Measurements from ENCODE around the gene INA. TPM values are rescaled to one million over a fixed set of nuclear protein-coding genes. Genes with fewer than 3 reads are reported as not detected.

The INA gene
- polyA plus RNA-seq, 1 donor from 2014 or later = not detected

- Mint-ChIP-seq H3K27ac (no peak overlapping the region), H3K4me3 (no peak overlapping the region), H3K27me3 (peaks cover 40% of the 10 kb centered on the region)
Measured at GRCh38 chr10:103284170-103284569, 7.2 kb downstream of the INA start.

GRCh38 chr10:103287992-103288391, 11.1 kb downstream of the INA start:
- Mint-ChIP-seq H3K4me3 (no peak overlapping the region), H3K27me3 (peaks cover 18% of the 10 kb centered on the region), H3K9me3 (peaks cover 0 to 3% (median 0%) of the 10 kb centered on the region in 3 donors), H3K27ac (no peak overlapping the region), H3K36me3 (no peaks in the 10 kb centered on the region), H3K4me1 (no peaks in the 10 kb centered on the region)

More at GRCh38 chr10:103284170-103284569, 7.2 kb downstream of the INA start:
- peaks cover 2% of the 10 kb centered on the region for H3K36me3 Mint-ChIP-seq
- H3K4me1 Mint-ChIP-seq = no peaks in the 10 kb centered on the region
- H3K9me3 Mint-ChIP-seq = peaks cover 0 to 6% (median 0%) of the 10 kb centered on the region in 3 donors

- Mint-ChIP-seq H3K4me3 (no peak overlapping the region), H3K9me3 (peaks cover 0 to 1% (median 0%) of the 10 kb centered on the region in 3 donors), H3K4me1 (no peaks in the 10 kb centered on the region), H3K27me3 (peaks cover 7% of the 10 kb centered on the region), H3K27ac (no peak overlapping the region), H3K36me3 (no peaks in the 10 kb centered on the region)
Measured at GRCh38 chr10:103291588-103291987, 14.7 kb downstream of the INA start.

DNA sequence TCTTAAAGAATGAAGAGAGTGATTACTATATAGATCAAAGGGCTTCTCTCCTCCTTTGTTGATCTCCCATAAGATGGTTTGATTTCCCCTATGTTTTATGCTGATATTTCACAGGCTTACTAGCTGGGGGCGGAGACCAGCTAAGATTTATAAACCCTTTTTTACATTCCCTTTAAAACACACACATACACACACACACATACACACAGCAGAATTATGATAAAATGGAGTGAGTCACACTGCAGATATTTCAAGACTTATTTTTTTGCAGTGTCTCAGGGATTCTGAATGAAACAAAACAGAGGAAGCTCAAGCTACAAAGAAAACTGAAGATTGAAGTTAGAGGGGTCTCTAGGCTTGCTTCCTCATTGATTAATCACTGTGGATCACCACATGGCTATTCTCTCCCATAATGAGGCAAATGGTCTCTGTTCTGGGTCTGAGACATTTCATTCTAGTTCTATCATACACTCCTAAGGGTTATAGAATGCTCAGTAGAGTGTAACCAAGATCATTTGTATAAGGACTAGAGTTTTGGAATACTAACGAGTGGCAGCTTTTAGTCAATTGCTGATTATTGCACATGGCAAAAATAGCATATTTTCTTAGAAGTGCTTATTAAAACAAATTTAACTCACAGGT, 18.6 kb downstream of the INA start:
- Mint-ChIP-seq H3K36me3 (no peaks in the 10 kb centered on the region), H3K4me1 (no peaks in the 10 kb centered on the region), H3K9me3 (no peaks in the 10 kb centered on the region), H3K27me3 (peaks cover 2% of the 10 kb centered on the region), H3K4me3 (no peak overlapping the region), H3K27ac (no peak overlapping the region)

DNA sequence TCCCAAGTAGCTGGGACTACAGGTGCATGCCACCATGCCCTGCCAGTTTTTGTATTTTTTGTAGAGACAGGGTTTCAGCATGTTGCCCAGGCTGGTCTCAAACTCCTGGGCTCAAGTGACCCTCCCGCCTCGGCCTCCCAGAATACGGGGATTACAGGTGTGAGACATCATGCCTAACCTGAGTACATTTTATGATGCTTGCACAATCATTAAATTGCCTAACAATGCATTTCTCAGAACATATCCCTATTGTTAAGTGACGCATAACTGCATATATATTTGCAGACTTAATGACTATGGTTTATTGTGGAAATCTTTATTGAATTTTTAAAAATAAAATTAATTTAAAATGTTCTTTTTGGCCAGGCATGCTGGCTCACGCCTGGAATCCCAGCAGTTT, 30.7 kb downstream of the INA start:
- H3K36me3 Mint-ChIP-seq = peaks cover 14% of the 10 kb centered on the region
- no peak overlapping the region for H3K4me3 Mint-ChIP-seq
- H3K27me3 Mint-ChIP-seq = no peaks in the 10 kb centered on the region
- no peaks in the 10 kb centered on the region for H3K9me3 Mint-ChIP-seq
- H3K27ac Mint-ChIP-seq = no peak overlapping the region
- H3K4me1 Mint-ChIP-seq = no peaks in the 10 kb centered on the region

DNA sequence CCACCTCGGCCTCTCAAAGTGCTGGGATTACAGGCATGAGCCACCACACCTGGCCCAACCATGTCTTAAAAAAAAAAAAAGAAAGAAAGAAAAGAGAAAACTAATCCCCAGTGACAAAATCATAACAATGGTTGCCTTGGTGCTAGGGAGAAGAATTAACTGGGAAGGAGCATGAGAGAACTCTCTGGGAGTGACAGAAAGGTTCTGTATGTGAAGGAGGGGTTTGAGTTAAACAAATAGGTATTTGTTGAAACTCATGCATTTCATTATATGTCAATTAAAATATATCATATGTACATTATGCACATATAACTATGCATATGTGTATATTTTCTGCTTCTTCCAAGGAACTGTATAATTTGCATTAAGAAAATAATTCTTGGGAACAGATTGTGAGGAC, 33.3 kb downstream of the INA start:
- H3K9me3 Mint-ChIP-seq = no peaks in the 10 kb centered on the region
- no peak overlapping the region for H3K4me3 Mint-ChIP-seq
- no peaks in the 10 kb centered on the region for H3K4me1 Mint-ChIP-seq
- peaks cover 13% of the 10 kb centered on the region for H3K36me3 Mint-ChIP-seq
- no peaks in the 10 kb centered on the region for H3K27me3 Mint-ChIP-seq
- H3K27ac Mint-ChIP-seq = no peak overlapping the region

DNA sequence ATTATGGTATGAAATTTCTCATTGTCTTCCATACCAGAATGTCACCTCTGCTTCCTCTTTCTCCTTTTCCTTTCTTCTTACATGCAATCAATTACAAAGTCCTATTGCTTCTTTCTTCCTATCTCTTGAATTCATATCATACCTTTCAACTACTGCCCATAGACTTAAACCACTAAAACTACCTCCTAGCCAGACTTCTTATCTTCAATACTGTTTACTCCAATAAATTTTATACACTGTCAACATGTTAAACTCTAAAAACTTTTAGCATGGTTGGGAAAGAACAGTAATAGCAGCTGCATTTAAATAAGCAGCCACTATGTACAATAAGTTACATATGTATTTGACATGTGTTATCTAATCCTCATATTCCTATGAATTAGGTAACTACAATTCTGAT, 39.1 kb downstream of the INA start:
- Mint-ChIP-seq H3K4me3 (no peak overlapping the region), H3K27me3 (no peaks in the 10 kb centered on the region), H3K9me3 (no peaks in the 10 kb centered on the region), H3K36me3 (peaks cover 12% of the 10 kb centered on the region), H3K4me1 (peaks cover 0 to 2% (median 0%) of the 10 kb centered on the region in 3 donors), H3K27ac (peak overlapping the region in 1 of 3 donors; percentile 1)

DNA sequence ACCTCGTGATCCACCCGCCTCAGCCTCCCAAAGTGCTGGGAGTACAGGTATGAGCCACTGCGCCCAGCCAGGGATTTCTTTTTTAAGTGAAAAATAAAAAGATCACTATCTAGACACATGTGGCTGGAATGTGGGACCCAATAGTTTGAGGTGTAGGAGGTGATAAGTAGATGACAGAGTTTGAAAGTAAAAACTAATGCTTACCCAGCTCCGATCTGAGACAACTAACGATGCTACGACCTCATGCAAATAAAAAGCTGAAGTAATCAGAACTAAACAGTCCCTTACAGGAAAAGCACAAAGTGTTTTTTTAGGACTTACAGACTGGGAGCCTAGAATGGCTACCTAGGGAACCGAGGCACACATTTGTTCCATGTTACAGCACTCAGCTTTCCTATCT, 51.0 kb downstream of the INA start:
- Mint-ChIP-seq H3K4me1 (peaks cover 0 to 2% (median 0%) of the 10 kb centered on the region in 3 donors), H3K27me3 (no peaks in the 10 kb centered on the region), H3K27ac (no peak overlapping the region), H3K4me3 (no peak overlapping the region), H3K36me3 (peaks cover 2% of the 10 kb centered on the region), H3K9me3 (no peaks in the 10 kb centered on the region)

DNA sequence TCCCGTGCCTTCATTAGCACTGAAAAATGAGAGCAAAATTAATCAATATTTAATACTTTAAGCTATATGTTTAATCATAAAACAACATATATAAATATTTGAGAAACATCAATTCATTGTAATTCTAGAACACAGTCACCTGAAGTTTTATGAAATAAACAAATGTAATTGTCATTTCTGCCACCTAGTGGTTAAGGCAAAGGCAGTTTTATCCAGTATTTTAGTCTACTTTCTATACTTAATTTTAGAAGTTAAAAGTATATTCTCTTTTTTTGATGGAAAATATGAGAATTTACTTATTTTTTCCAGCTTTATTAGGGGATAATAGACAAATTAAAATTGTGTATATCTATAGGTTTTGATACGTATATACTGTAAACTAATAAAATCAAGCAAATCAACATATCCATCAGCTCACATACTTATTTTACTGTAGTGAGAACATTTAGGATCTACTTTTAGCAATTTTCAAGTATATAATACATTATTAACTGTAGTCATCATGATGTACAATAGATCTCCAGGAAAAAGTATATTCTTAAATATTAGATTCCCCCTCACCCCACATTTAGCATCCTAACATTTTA, 57.1 kb downstream of the INA start:
- H3K36me3 Mint-ChIP-seq = peaks cover 2% of the 10 kb centered on the region
- H3K27ac Mint-ChIP-seq = no peak overlapping the region
- H3K4me1 Mint-ChIP-seq = peaks cover 0 to 2% (median 0%) of the 10 kb centered on the region in 3 donors
- no peak overlapping the region for H3K4me3 Mint-ChIP-seq
- H3K27me3 Mint-ChIP-seq = no peaks in the 10 kb centered on the region
- no peaks in the 10 kb centered on the region for H3K9me3 Mint-ChIP-seq

DNA sequence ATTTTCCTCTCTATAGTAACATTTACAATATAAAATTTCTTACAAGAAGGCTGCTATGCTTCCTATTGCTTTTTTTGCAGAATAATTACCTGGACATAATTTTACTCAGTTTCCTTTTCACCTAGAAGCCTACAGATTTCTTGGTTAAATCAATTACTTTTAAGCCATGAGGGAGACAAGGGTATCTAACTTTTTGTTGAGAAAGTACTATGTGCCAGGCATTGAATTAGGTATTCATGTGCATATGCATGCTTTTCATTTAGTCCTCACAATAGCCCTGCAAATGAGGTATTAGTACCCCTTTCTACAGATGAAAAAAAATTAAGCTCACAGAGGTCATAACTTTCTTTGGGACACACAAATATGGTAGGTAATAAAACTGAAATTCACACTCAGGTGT, 57.6 kb downstream of the INA start:
- Mint-ChIP-seq H3K9me3 (no peaks in the 10 kb centered on the region), H3K36me3 (peaks cover 2% of the 10 kb centered on the region), H3K4me3 (no peak overlapping the region), H3K27me3 (no peaks in the 10 kb centered on the region), H3K27ac (no peak overlapping the region), H3K4me1 (peaks cover 0 to 2% (median 0%) of the 10 kb centered on the region in 3 donors)

DNA sequence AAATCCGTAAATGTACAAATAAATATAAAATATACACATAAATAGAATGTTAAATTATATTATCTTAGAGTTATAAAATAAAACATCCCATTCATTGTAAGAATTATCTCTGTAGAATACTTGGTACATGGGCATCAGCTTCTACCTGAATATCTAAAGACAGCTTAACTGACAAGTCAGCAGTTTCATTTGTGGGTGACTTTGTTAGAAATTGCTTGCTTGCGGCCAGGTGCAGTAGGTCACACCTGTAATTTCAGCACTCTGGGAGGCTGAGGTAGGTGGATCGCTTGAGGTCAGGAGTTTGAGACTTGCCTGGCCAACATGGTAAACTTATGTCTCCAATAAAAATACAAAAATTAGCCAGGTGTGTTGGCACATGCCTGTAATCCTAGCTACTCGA, 59.4 kb downstream of the INA start:
- H3K4me1 Mint-ChIP-seq = peaks cover 0 to 2% (median 0%) of the 10 kb centered on the region in 3 donors
- H3K36me3 Mint-ChIP-seq = peaks cover 2% of the 10 kb centered on the region
- no peaks in the 10 kb centered on the region for H3K9me3 Mint-ChIP-seq
- H3K27ac Mint-ChIP-seq = no peak overlapping the region
- H3K27me3 Mint-ChIP-seq = no peaks in the 10 kb centered on the region
- no peak overlapping the region for H3K4me3 Mint-ChIP-seq

Other genes with a start within 250 kb of the INA start
- 50.1 TPM for gene NT5C2, start 83.9 kb upstream of the INA start, polyA plus RNA-seq
- not detected for gene RPEL1, start 31.3 kb upstream of the INA start, polyA plus RNA-seq
- gene PCGF6, start 74.0 kb downstream of the INA start, polyA plus RNA-seq = 9.1 TPM
- gene TAF5, start 90.8 kb downstream of the INA start, polyA plus RNA-seq = 2.3 TPM
- gene ATP5MK, start 119.3 kb downstream of the INA start, polyA plus RNA-seq = 353 TPM
- 13.5 TPM for gene PDCD11, start 119.5 kb downstream of the INA start, polyA plus RNA-seq
- gene CALHM2, start 175.2 kb downstream of the INA start, polyA plus RNA-seq = 35.0 TPM
- 1.4 TPM for gene CALHM1, start 181.8 kb downstream of the INA start, polyA plus RNA-seq
- not detected for gene CALHM3, start 202.1 kb downstream of the INA start, polyA plus RNA-seq
- 0.35 TPM for gene NEURL1, start 216.6 kb downstream of the INA start, polyA plus RNA-seq